TTC549 (cell line): ENCODE results near the gene GSTT4.
"Not testable (repeated sequence)": the region's sequence is repeated elsewhere in the genome, so short reads cannot be mapped to it uniquely, and the experiment has no call there.

Experiments
- FAIRE-seq: peaks from 2 replicates; lab custom pipeline; 2012; peaks lifted over from hg19 to GRCh38; lab: Jason Lieb, UNC

GSTT4 gene

DNA sequence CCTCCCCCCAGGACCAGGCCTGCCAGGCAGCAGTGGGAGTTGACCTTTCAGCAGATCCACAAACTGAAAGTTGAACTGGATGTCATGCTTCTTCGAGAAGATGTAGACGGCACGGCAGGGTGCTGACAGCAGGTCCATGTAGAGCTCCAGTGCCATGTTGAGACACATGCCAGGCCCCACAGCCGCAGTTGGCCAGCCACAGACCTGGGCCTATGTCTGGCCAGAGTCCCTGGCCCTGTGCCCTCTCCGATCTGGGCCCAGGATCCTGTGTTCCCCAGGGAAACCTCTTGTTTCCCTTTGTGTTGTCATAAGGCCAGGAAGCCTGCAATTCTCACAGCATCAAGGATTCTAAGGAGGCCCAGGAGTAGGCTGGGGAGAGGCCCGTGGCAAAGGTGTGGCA is at the start of gene GSTT4:
TSS of gene GSTT4 (minus strand) at position 253 of the 400 bp plus-strand sequence. CDS start at position 156, 97 bp downstream.
- no peak for FAIRE-seq

DNA sequence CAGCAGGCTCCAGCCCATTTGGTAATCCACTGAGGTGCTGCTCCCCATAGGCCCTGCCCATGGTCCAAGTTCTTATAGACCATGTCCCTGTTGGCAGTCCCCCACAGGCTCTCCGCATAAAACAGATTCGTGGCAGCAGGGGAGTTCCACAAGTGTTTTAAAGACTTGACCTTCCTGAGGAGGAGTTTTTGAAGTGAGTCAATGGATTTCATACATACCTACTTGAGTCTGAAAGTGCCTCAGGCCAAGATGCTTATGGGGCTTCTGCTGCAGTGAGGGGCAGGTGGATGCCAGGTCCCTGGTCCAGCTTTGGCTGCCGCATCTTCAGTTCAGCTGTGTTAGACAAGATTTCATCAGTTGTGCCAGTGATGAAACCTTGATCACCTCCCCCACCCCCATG is 49.1 kb upstream of the GSTT4 start:
- no peak for FAIRE-seq

DNA sequence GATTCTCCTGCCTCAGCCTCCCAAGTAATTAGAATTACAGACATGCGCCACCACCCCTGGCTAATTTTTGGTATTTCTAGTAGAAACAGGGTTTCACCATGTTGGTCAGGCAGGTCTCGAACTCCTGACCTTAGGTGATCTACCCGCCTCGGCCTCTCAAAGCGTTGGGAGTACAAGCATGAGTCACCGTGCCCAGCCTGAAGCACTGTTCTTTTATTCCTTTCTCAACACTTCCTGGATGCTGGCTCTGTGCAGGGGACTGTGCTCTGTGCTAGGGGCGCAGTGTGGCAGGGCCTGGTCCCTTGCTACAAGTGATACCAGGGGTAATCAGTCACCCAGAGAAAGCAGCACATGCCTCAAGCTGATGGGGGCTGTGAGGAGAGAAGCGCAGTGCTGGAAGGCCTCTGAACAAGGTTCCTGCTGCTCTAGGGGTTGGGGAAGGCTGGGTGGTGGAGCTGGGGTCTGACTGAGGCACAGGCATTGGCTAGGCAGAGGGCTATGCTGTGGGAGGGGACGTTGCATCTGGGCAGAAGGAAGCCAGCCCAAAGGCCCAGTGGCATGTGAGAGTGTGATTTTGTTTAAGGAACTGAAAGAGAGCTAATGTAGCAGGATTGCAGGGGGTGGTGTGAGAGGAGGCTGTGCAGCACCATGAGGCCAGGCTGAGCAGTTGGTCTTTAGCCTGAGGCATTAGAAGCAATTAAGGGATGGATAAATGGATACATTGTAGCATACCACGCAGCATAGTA is 48.4 kb upstream of the GSTT4 start:
- no peak for FAIRE-seq

DNA sequence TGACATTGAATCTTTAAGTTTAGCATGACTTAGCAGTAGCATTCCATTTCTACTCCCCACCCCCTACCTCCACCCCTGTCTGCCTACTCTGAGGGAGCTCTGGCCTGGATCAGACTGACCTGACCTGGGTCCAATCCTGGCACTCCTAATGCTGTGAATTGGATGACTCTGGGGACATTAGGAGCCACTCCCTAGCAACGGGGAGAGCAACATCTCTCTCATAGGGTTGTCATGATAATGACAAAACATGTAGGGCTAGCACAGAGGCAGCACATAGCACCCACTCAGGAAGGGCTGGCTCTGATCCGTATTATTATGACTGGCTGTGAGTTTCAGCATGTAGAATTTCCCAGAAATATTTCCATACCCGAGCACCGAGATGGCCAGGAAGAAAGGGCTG is 46.3 kb upstream of the GSTT4 start:
- no peak for FAIRE-seq

DNA sequence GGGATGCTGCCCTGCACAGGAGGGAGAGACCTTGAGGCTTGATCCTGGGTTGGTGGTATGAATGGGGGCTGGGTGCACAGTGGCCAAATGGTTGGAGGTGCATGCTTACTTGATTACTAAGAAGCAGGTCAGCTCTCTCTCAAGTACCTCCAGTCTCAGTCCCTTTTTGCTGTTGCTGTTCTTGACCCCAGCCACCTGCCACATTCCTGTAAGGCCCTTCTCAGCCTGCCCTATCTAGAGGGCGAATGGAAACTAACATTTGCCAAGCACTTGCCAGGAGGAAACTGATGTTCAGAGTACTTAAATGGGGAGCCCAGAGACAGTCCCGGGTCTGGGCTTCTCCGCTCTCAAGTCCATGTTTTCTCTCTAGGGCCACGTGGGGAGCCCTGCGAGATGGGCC is 45.8 kb upstream of the GSTT4 start:
- no peak for FAIRE-seq

DNA sequence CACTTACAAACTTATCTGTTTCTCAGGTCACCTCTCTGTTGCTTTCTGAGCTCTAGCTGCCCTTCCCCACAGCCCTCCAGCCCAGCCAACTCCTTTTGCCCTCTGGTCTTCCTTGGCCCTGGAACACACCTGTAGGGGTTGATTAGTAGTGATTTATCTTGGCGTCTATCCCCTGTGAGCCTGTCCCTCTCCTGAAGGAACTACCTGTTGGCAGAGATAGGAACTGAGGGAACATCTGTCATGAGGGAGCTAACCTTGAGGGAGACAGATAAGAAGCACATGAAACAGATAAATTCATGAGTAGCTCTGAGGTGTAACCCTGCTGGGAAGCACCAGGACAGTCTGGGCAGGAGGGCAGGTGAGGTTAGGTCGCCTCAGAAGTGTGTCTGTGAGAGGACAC is 44.7 kb upstream of the GSTT4 start:
- no peak for FAIRE-seq

DNA sequence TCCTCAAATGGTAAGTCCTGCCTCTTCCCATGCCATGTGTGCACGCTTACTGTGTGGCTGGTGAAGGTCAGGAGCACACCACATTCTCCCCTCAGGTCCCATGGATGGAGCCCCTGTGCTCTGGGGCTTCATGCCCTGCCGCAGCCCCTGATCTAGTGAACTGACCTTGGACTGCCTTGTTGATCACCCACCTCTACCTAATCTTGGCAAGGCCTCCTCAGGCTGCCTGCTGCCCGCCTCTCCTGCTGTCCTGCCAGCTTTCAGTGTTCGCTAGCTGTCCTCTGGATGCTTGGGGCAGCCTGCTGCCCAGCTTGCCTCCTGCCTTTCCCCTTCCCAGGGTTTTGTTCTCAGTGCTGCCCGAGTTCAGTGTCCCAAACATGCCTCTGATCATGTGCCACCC is 44.0 kb upstream of the GSTT4 start:
- no peak for FAIRE-seq

DNA sequence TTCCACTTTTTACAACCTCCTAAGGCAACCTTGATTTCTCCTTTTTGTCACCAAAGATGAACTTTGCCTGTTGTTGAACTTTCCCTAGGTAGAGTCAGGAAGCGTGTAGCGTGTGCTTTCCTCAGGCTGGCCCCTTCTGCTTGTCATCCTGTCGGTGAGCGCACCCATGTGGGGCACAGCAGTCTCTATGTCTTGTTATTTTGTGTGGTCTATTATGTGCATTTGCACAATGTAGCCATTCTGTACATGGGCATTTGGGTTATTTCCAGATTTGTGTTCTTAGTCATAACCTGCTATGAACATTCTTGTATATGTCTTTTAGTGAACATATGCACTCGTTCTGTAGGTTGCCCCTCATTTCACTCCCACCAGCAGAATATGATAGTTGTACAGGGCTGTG is 40.8 kb upstream of the GSTT4 start:
- no peak for FAIRE-seq

DNA sequence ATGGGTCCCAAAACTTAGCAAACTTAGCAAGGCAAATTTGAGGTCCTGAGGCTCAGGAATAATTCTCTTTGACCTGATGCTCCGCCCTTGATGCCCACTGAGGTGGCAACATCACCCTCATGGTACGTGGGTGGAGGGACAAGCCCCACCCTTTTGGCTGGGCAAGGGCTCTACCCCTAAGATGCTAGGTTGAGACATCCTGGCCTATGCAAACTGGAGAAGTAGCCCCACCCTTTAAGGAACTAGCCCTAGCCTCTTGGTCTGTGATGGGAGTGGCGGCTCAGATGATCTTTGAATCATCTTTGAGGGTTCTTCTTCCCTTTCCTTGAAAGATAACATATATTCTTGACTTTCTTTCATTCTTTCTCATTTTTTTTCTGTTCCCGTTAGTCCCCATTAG is 38.7 kb upstream of the GSTT4 start:
- no peak for FAIRE-seq

DNA sequence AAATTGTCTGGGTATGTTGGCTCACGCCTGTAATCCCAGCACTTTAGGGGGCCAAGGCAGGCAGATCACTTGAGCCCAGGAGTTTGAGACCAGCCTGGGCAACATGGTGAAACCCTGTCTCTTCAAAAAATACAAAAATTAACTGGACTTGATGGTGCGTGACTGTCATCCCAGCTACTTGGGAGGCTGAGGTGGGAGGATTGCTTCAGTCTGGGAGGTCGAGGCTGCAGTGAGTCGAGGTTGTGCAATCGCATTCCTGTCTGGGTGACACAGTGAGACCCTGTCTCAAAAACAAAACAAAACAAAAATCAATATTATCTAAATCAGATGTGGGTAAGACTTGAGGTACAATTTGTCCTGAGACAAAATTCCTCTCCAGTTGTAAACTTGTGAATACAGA is 38.2 kb upstream of the GSTT4 start:
- FAIRE-seq, result not testable (repeated sequence)

DNA sequence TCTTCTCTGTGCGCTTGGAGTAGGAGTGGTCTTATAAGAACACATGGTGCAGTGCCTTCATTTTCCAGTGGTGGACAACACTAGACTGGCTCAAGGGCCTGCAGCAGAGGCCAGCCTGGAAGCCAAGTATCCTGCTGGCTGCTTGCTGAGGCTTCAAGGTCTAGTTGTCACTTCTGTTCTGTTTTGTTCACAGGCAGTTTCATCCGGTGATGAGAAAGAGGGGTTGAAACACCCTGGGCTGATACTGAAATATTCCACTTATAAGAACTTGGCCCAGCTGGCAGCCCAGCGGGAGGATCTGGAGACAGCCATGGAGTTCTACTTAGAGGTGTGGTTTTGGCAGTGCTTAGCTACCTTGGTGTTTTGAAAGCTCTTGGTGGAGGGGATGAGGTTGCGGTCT is 35.7 kb upstream of the GSTT4 start:
- FAIRE-seq, result no peak

DNA sequence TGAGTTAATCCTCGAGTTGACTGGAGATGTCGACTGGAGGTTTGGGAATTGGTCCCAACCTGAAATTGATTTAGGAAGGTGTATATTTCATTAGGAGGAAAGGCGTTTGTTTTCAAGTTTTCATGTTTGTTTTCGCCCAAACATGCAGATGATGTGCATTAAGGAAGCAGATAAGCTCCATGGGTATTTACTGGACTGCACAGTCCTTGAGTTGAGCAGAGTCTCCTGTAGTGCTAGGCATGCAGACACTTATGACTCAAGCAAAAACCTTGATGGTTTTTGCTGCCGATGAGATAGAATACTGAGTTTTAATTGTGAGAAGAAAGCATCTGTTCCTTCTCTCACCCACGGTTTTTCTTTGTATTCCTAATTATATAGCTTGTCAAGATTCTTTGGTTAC is 33.8 kb upstream of the GSTT4 start:
- FAIRE-seq, result no peak

DNA sequence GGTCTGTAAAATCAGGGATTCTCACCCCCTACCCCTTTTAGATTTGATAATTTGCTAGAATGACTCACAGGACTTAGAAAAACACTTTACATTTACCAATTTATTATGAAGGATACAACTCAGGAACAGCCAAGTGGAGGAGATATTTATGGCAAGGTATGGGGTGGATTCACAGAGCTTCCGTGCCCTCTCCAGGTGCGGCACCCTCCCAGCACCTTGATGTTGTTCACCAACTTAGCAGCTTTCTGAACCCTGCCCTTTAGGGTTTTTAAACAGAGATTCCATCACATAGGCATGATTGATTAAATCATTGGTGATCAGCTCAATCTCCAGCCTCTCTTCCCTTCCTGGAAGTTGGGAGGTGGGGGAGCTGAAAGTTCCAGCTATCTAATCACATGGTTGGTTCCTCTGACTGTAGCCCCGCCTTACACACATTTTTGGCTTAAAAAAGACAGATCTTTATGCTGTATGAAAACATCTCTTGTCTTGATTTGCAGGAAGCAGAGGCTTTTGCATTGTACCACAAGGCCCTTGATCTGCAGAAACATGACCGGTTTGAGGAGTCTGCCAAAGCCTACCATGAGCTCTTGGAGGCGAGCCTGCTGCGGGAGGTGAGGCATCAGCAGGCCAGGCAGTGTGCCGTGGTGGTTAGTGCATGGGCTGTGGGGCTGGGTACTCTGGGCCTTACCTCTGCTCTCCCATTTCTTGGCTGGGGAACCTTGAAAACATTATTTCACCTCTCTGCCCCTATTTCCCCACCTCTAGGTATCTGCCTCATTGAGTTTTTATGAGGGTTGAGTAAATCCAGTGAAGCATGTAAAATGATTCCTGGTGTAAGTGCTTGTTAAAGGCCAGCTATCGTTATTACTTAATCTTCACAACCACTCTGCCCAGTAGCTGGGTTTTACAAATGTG is 32.9 kb upstream of the GSTT4 start:
- no peak for FAIRE-seq

DNA sequence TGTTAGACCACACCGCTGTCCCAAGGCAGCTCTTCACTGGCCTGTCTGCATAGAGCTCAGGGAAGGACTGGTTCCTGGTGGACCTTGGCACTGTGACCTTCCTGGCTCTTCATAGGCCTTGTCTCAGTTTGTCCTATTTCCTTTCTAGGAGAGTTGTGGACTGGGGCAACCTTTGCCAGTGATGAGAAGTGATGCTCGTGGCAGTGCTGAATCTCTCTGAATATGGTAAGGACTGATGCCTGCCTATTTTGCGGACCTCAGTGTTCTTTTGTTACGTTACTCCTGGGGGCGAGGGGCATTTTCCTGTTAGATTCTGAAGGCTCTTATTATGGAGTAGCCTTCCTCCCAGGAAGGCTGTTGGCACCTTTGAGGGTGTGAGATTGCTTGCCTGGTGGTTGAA is 30.0 kb upstream of the GSTT4 start:
- FAIRE-seq, result no peak

DNA sequence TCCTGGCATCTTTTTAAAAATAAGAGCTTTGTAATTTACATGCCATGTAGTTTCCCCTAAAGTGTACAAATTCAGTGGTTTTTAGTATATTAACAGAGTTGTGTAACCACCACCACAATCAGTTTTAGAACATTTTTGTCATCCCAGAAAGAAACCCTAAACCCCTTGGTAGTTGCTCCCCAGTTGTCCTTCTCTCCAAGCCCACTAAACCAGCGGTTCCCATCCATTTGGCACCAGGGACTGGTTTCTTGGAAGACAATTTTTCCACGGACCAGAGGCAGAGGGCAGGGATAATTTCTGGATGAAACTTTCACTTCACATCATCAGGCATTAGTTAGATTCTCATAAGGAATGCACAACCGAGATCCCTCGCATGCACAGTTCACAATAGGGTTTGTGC is 28.5 kb upstream of the GSTT4 start:
- FAIRE-seq, result no peak

DNA sequence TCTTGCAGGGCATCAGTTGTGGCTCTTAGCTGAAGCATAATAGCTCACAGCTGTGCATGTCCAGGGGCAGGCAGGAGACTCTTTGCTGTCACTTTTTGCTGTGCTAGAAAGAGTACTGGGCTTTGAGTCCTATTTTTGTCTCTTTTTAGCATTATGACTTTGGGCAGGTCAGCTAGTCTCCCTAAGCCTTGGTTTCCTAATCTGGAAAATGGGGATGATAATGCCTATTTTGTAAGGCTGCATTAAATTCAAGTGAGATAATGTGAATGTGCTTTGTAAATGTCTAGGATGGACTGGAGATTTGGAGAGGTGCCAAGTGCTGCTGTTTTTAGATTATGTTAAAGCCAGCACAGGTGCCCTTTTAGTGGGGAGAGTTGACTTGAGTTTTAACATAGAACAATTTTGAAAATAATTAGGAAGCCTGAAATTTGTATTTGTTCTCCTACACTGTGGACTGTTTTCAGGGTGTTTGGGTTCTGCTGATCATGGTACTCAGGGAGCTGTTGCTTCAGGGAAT is 25.0 kb upstream of the GSTT4 start:
- FAIRE-seq, result no peak

DNA sequence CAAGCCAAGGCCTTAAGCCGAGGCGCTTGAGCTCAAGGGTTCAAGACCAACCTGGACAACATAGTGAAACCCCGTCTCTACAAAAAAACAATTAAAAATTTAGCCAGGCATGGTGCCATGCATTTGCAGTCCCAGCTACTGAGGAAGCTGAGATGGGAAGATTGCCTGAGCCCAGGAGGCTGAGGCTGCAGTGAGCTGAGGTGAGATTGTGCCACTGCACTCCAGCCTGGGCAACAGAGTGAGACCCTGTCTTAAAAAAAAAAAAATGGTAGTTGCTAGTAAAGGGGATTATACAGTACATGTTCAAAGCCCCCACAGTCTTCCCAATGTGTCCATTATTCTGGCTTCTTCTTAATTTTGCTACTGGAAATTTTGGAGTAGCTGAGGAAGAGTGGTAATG is 24.1 kb upstream of the GSTT4 start:
- no peak for FAIRE-seq

DNA sequence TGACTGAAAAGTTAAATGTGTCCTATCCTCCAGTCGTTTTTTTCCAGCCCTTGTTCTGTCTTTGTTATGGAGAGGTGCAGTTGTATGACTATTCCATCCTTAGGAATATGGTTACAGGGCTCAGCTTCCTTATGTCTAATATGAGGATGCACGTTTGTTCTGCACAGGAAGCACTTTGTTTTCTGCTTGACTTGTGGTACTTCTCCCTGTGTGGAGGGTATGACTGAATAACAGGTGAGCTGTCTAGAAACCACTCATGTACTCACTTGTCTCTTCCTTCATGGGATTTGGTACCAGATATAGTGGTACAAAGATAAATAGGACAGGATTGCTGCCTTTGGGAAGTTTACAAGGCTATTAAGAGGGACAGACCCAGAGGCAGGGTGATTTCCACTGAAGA is 23.3 kb upstream of the GSTT4 start:
- no peak for FAIRE-seq

DNA sequence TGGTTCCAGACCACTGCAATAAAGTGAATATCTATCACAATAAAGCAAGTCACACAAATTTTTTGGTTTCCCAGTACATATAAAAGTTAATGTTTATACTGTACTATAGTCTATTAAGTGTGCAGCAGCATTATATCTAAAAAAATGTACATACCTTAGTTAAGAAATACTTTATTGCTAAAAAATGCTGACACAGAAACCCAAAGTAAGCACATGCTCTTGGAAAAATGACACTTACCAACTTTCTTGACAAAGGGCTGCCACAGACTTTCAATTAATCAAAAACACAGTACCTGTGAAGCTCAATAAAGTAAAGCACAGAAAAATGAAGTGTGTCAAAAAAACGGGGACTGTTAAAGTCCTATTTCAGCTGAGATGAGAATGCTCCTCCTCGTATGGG is 22.7 kb upstream of the GSTT4 start:
- no peak for FAIRE-seq

DNA sequence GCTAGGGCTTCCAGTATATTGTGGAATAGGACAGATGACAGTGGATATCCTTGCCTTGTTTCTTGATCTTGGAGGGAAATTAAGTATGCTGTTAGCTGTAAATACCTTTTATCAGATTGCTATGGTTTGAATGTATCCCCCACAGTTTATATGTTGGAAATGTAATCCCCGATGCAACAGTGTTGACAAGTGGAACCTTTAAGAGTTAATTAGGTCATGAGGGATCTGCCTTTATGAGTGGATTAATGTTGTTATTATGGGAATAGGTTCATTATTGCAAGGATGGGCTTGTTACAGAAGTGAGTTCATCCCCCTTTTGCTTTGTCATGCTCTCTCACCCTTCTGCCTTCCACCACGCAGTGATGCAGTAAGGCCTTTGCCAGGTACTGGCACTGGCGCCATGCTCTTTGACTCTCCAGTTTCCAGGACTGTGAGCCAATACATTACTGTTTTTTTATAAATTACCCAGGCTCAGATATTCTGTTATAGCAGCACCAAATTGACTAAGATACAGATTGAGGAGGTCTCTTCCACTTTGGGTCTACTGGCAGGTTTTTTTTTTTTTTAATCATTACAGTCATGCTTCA is 22.2 kb upstream of the GSTT4 start:
- no peak for FAIRE-seq

DNA sequence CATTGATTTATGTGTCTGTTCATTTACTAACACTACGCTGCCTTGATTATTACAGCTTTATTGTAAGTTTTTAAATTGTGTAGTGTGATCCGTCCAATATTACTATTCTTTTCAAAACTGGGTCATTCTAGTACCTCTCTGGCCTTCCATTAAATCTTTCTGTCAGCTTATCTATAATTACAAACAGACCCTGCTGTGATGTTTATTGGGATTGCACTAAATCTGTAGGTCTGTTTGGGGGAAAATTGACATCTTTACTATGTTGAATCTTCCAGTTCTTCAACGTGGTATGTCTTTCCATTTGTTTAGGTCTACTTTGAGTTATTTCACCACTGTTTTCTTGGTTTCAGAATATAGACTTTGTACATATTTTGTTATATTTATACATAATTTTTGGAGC is 21.5 kb upstream of the GSTT4 start:
- FAIRE-seq, result no peak

DNA sequence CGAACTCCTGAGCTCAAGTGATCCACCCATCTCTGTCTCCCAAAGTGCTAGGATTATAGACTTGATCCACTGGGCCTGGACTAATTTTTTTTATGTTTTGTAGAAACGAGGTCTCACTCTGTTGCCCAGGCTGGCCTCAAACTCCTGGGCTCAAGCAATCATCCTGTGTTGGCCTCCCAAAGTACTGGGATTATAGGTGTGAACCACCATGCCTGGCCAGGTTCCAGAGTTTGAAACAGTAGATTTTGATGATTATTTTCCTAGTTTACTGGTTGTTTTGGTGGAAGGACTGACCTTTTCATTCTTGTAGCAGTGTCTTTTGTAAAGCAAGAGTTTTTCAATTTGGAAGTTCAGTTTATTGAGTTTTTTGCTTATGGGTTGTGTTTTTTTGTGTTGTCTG is 20.8 kb upstream of the GSTT4 start:
- no peak for FAIRE-seq

DNA sequence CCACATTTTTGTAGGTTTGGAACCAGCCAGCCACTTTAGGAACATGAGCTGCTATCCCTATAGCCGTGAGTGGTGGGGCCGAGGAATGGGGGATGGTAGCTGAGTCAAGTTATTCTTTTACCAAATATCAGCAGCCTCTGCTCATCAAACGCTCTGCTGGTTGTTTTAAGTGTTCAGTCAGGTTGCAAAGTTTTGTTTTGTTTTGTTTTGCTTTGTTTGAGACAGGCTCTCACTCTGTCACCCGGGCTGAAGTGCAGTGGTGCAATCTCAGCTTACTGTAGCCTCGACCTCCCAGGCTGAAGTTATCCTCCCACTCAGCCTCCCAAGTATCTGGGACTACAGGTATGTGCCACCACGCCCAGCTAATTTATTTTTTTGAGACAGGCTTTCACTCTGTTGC is 20.2 kb upstream of the GSTT4 start:
- no peak for FAIRE-seq
